Stimulated activated CD8-positive, alpha-beta memory T cell treated with anti-CD3 and anti-CD28 coated beads, Interleukin-12 subunit alpha, Interleukin-12 subunit beta, amount 100 ng/mL, for 4 hours (primary cell): ENCODE measurements around the gene CHRNA4.

Experiments
- DNase-seq: peaks from one replicate; pipeline ENCODE4 v3.0.0-alpha.2; 2020; ENCODE audit warnings: low read depth

The CHRNA4 gene

DNA sequence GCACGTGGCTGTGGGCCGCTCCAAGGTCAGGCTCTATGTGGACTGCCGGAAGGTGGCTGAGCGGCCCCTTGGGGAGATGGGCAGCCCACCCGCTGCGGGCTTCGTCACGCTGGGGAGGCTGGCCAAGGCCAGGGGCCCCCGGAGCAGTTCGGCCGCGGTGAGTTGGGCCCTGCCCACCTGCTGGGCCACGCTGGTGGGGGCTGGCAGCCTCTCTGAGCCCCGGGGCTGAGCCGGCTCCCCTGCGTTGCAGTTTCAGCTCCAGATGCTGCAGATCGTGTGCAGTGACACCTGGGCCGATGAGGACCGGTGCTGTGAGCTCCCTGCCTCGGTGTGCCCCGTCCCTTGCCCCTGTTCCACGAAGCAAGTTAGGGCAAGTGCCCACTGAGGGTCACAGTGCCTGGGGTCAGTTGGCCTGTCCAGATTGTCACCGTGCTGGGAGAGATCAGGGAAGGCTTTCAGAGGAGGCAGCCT, 41.1 kb downstream of the CHRNA4 start:
- DNase-seq = no peak

DNA sequence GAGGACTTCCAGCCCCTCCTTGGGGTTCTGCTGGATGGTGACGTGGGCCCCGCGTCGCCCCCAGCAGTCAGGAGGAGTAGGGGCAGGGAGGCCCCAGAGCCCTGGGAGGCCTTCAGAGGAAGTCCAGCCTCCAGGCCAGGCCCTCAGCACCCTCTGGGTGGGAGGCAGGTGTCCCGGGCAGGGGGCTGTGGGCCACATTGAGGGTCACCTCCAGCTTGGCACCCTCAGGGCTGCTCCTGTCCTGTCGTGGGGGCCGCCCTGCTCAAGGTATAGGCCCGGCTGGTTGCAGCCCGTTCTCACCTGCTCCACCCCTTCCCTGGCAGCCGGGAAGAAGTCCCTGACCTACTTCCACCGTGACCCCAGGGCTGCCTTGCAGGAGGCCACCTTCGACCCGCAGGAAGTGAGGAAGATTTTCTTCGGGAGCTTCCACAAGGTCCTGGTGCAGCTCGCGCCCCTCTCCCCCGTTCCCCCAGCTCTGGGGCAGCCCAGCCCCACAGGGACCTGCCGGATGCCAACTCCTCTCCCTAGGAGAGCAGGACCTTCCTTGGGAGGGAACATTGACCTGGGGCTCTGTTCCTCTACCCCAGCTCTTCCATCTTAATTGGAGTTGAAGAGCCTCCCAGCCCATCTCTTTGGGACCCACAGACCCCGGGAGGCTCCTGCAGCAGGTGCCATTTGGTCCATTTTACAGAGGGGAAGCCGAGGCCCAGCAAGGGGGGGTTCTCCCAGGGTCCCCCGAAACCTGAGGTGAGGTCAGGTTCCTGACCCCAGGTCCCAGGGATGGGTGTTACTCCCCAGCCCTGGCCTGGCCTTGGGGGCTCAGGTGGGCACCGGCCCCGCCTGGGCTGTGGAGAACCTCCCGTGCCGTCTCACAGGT, 41.7 kb downstream of the CHRNA4 start:
- DNase-seq = no peak

DNA sequence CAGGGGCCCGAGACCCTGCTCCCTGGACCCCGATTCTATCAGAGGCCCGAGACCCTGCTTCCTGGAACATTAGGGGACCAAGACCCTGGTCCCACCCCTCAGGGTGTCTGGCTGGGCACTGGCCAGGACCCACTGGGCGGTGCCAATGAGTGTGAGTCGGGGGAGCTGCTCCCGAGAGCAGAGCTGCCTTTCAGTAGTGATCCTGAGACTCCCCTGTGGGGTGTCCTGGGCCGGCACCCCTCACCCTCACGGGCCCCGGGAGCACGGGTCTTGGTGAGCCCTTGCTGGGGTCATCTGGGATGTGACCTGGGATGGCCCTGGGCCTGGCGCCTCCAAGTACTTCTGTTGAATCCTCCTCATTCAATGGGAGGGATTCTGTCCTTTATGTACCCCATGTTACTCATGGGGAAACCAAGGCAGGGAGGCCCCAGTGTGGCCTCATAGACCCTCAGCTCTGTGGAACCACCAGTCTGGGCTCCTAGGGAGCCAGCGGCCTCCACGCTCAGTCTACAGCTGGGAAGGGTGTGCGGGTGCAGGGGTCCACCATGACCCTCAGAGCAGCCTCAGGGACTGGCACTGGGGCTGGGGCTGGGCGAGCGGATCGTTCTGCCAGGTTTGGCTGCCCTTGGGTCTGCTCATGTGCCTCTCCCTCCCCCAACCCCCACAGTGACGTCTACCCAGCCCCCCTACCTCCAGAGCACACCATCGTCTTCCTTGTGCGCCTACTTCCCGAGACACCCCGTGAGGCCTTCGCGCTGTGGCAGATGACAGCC, 42.6 kb downstream of the CHRNA4 start:
- DNase-seq = no peak

DNA sequence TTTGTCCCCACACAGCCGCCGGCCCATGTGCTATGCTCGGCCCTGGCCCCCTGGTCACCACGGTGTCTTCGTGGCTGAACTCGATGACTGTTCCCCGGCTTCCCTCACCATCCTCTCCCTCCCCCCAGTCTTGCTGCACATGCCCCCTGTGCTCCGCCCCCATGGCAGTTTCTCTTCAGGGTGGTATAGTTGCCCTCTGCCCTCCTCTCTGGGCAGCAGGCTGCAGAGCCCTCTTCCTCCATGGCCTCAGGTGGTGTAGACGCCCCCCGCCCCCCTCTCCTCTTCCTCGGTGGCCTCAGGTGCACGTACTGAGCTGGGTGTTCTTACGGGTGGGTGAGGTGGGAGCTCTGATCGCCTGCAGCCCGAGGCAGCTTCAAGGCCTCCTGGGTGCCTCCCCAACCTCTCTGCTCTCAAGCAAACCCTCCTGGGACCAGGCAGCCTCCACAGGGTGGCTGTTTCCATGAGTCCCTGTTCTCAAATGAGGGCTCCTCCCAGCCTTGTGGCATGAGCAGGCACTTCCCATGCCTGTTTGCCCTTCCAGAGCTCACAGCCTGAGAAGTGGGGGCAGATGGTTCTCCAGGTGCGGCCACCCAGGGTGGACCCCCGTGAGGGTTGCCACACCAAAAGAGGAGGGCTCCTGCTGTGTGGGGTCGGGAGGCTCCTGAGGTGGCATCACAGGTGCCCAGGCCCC, 43.4 kb downstream of the CHRNA4 start:
- no peak for DNase-seq

DNA sequence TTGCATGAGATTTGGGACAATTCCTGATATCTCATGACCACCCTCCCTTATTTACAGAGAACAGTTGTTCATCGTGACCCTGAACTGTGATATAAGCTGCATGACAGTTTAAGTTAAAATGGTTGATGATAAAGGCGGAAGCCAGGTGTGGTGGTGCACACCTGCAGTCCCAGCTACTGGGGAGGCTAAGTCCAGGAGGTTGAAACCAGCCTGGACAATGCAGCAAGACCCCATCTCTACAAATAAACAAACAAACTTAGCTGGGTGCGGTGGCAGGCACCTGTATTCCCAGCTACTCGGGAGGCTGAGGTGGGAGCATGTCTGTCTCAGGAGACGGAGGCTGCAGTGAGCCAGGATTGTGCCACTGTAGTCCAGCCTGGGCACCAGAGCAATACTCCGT, 44.1 kb downstream of the CHRNA4 start:
- DNase-seq = no peak

DNA sequence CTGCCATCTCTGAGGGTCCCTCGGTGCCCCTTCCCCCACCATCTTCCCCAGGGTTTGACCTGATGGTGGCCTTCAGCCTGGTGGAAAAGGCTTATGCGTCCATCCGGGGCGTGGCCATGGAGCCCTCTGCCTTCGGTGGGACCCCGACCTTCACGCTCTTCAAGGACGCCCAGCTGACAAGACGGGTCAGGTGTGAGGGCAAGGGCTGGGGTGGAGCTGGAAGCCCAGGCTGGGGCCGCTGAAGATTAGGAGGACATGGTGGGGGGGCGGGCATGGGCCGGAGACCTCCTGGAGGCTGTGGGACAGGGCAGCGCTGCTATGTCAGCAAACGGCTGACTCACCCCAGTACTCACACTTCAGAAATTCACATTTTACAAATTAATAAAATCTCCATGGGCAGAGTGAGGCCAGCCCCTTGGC, 44.6 kb downstream of the CHRNA4 start:
- DNase-seq = no peak

DNA sequence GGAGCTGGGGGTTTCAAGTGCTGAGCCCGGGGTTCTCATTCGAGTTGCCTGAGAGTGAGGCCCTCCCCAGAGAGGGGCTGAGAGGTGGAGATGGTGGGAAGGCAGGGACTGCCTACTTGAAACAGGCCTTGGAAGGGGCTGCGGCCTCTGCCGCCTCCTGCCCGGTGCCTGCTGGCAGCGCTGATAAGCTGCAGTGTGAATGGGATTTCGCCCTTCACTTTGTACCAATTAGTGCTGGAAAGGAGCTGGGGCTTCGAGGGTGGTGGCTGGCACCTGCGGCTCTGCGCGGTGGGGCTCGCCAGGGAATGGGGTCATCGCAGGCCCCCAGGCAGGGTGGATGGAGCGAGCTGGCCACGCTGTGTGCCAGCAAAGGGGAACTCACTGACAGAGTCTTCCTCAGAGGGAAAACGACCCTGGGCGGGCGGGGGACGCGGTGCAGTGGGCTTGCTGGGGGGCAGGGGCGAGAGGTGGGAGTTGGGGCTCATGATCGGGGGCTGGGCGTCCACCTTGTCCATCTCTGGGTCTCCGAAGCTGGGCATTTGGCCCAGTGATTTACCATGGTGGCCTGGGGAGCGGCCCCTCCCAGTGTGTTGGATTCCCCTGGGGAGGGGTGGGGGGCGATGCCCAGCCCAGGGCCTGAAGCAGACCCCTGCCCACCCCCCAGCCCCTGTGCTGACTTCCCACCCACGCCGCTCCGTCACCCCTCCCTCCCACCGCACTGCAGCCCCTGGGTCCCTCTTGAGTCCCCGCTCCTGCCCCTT, 45.2 kb downstream of the CHRNA4 start:
- DNase-seq = no peak

DNA sequence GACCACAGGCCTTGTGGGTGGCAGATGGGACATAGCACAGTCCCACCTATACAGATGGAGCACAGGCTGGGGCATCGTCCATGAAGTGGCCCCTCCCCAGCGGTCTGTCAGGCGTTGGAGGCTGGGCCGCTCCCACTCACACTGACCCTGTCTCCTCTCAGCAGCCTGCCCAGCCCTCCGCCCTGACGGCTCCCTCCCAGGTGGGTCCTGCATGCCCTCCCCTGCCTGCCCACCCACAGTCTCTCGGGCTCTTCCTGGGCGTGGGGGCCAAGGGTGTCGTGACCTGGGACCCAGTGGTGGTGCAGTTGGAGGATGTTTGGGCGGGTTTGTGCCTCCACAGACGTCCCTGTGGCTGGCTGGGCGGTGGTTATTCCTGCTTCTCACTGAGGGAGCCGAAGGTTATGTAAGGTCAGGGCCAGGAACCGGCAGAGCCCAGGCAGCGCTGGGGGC, 45.9 kb downstream of the CHRNA4 start:
- no peak for DNase-seq

DNA sequence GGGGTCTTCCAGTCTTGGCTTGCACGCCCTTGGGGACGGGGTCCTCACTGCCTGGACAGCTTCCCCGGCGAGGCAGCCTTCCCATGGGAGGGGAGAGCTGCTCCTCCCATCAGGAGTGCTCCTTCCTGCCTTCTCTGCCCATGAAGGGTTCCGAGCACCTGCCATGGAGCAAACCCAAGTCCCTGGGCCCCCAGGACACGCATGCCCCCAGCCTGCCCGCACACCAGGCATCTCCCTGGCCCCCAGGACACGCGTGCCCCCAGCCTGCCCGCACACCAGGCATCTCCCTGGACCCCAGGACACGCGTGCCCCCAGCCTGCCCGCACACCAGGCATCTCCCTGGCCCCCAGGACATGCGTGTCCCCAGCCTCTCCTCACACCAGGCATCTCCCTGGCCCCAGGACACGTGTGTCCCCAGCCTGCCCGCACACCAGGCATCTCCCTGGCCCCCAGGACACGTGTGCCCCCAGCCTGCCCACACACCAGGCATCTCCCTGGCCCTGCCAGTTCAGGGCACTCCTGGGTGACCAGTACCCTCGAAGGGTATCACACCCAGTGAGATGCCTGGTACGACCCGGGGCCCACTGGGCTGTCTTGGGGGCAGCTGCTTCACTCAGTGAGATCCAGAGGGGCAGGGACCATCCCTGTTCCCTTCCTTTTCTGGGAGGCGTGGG, 46.4 kb downstream of the CHRNA4 start:
- no peak for DNase-seq

DNA sequence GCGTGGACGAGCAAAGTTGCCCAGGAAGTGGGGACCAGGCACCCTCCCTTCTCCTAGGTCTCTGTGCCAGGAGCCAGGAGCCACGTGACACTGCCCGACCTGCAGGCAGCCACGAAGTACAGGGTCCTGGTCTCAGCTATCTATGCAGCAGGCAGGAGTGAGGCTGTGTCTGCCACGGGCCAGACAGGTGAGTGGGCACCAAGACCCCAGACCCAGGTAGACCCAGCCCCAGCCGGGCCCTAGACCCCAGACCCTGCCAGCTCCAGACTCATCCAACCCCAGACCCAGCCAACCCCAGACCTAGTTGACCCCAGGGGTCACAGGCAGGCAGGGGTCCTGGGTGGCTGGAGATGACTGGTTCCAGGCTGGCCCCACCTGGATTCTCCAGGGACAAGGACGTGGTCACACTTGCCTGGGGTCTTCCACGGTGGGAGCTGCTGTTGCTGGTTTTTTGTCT, 47.1 kb downstream of the CHRNA4 start:
- DNase-seq = no peak

DNA sequence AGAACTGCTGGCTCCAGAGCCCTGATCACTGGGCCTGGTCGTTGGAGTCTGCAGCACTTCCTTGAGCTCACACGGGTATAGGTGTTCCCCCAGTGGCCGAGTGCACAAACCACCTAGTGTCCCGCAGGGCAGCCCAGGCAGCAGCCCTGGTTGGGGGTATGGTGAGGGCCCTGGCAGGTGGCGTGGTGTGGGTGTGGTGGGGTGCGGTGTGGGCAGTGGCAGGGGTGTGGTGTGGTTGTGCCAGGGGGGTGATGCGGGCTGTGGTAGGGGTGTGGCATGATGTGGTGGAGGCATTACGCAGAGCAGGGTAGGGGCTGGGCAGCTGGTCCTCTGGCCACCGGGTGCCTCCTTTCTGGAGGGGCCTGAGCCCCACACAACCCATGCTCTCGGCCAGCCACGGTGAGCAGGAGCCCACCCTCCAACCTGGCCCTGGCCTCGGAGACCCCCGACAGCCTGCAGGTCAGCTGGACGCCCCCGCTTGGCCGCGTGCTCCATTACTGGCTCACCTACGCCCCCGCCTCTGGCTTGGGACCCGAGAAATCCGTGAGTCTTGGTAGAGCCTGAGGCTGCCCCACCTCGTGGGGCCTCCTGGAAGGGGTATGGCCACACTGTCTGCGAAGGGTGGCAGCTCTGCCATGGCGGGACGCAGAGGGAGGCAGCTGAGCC, 47.7 kb downstream of the CHRNA4 start:
- DNase-seq = no peak

DNA sequence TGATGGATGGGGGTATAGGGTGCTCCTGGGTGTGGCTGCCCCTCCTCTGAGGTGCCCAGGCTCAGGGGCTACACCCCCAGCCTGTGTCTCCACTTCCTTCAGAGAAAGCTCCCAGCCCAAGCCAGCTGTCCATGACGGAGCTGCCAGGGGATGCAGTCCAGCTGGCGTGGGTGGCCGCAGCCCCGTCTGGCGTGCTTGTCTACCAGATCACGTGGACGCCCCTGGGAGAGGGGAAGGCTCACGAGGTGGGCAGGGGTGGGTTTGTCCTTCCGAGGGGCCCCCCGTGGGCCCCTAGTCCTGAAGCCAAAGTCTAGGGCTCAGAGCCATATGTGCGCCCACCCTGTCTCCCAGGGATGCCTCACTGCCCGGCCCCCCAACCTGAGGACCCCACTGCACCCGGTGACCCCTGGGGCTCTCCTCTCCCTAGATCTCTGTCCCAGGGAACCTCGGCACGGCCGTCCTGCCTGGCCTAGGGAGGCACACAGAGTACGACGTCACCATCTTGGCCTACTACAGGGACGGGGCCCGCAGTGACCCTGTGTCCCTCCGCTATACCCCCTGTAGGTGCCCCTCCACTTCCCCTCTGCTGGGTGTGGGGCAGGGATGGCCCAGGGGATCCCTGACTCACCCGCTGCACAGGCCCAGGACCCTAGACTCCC, 48.3 kb downstream of the CHRNA4 start:
- no peak for DNase-seq

DNA sequence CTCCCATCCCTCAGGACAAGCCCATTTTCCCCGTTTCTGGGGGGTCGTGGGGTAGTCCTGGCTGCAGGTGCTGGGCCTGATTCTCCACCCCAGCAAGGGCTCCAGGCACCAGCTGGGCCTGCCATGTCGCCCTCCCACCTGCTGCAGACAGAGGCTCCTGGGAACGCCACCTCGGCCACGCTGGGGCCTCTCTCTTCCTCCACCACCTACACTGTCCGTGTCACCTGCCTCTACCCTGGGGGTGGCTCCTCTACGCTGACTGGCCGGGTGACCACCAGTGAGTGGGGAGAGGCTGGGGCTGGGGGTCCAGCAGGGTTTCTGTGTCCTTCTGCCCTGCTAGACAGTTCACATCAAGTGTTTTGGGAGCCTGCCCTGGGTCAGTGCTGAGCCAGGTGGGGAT, 48.9 kb downstream of the CHRNA4 start:
- no peak for DNase-seq

DNA sequence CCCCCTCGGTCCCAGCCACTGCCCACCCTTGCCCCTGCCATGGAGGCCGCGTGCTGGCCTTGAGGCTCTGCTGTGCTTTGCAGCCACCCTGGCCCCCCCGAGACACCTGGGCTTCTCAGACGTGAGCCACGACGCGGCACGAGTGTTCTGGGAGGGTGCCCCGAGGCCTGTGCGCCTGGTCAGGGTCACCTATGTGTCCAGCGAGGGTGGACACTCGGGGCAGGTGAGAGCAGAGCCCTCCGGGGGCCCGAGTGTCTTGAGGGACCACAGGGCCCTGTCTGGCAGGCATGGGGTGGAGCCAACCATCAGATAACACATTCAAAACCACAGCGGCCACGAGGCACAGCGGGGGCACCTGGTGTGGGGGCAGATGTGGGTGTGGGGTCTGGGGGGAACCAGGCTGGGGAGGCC, 49.3 kb downstream of the CHRNA4 start:
- DNase-seq = no peak

DNA sequence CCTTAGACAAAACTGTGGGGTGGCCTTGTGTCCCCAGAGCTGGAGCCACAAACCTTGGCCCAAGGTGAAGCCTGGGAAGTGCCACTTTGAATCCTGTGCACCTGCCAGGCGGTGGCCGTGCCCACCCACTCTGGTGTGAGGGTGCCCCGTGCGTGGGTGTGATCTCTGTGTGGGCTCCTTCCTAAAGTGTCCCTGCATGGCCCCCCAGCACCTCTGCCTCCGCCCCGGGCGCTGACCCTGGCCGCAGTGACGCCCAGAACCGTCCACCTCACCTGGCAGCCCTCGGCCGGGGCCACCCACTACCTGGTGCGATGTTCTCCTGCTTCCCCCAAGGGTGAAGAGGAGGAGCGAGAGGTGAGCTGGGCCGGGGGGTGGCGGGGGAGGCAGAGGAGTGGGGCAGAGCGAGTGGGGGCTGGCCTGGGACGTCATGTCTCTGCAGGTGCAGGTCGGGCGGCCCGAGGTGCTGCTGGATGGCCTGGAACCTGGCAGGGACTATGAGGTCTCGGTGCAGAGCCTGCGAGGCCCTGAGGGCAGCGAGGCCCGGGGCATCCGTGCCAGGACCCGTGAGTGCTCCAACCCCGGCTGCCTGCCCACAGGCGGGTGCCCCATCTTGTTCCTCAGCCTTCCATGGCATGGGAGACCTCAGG, 49.8 kb downstream of the CHRNA4 start:
- DNase-seq = no peak

DNA sequence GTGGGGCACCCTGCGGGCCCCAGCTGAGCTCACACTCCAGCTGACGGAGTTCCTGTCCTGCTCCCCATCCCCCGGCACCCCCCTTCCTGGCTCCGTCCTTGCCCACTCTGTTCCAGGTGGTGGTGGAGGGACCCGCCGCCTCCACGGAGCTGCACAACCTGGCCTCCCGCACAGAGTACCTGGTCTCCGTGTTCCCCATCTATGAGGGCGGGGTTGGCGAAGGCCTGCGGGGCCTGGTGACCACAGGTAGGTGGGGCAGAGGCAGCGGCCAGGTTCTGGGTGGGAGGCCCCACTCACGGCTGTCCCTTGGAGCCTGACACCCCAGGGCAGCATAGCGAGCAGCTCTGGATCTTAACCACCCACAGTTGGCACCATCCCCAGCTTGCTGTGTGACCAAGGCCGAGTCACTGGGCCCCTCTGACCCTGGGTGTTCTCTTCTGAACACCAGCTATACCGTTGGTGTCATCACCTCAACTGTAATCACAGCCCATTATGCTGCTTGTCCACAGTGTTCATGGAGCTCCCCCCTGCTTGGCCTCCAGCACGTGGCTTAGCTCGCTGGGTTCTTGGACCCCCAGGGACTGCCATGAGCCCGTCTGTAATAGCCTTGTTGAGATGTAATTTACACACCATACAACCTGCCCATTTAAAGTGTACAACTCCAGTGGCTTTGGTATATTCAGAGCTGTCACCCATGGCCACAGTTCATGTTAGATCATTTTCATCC, 50.7 kb downstream of the CHRNA4 start:
- DNase-seq = no peak

DNA sequence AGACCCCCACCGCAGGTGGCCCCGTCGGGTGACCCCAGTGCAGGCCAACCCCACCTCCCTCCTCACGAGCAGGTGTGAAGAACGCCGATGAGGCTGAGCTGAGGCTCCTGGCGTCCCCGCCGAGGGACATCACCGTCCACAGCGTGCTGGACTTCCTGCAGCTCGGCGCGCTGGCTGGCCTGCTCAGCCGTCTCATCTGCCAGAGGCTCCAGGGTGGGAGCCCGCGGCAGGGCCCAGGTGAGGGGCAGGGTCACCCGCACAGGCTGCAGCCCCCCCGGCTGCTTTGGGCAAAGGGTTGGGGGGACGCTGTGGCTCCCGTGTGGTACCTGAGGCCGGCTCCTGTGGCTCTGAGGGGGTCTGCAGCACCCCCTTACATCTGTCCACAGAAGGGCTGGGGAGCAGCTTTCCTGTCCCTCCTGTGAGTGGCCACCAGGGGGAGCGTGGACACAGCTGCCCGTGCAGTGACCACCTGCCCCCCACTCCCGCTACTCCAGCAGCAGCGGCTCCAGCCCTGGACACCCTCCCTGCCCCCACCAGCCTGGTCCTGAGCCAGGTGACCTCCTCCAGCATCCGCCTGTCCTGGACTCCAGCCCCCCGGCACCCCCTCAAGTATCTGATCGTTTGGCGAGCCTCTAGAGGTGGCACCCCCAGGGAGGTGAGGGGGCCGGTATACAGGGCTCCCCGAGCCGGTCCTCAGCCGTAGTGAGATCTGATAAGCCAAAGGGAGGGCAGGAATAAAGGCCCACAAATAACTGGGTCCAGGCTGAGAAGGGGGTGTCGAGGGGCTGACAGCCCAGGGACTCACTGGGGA, 51.7 kb downstream of the CHRNA4 start:
- DNase-seq = no peak
